Measurements from ENCODE around the gene FBXW11. TPM values are rescaled to one million over a fixed set of nuclear protein-coding genes. Genes with fewer than 3 reads are reported as not detected.

FBXW11 gene
- total and polyA plus RNA-seq, 10 donors: 7.5 to 72.1 (median 54.7) TPM

DNA sequence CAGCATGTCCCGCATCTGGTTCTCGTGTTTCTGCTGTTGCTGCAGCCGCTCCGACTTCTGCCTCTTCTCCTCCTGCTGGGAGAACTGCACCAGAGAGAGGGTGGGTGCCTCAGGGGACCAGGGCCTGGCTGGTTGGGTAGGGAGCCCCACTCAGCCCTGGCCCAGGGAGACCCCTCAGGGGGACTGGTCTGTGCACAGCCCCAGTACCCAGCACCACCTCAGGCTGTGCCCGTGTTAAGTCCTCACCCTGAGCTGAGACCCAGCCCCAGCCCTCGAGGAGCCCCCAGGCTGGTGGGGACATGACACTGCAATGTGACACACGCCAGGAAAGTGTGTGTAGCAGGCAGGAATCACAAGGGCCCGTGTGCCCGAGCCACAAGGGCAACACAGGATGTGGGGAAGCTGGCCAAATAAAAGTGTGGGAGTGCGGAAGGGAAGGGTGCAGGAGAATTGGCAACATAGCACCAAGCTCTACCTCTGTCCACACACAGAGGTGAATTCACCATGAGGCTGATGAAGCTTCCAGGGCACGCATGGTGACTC is 48.2 kb upstream of the FBXW11 start:
- DNase-seq: peak; percentile 68
- 82 to 90% (median 90%) methylated on average over 8 to 11 of the region's 11 CpGs for WGBS, 5 donors
- TF ChIP-seq POLR2AphosphoS5 (IDR thresholded peaks at IDR 0.05) (peak; percentile 17 to 65 (median 37)), CTCF (IDR thresholded peaks at IDR 0.05 in 8 of 11, conservative IDR thresholded peaks at IDR 0.05 in 3 of 11) (no peak), POLR2A (IDR thresholded peaks at IDR 0.05) (no peak)
- H3K27ac ChIP-seq: no peak overlapping the region
- no peaks in the 10 kb centered on the region for H3K9me3 ChIP-seq
- intact Hi-C loops (cut with DNase I; ENCODE audit: low total_unique reads): no loop called here
- H3K27me3 ChIP-seq (replicated peaks in 1 of 7): no peaks in the 10 kb centered on the region
- peaks cover 7 to 100% (median 94%) of the 10 kb centered on the region in 6 donors for H3K36me3 ChIP-seq
- peaks cover 0 to 13% (median 0%) of the 10 kb centered on the region in 6 donors for H3K4me1 ChIP-seq
- no peak overlapping the region for H3K4me3 ChIP-seq

DNA sequence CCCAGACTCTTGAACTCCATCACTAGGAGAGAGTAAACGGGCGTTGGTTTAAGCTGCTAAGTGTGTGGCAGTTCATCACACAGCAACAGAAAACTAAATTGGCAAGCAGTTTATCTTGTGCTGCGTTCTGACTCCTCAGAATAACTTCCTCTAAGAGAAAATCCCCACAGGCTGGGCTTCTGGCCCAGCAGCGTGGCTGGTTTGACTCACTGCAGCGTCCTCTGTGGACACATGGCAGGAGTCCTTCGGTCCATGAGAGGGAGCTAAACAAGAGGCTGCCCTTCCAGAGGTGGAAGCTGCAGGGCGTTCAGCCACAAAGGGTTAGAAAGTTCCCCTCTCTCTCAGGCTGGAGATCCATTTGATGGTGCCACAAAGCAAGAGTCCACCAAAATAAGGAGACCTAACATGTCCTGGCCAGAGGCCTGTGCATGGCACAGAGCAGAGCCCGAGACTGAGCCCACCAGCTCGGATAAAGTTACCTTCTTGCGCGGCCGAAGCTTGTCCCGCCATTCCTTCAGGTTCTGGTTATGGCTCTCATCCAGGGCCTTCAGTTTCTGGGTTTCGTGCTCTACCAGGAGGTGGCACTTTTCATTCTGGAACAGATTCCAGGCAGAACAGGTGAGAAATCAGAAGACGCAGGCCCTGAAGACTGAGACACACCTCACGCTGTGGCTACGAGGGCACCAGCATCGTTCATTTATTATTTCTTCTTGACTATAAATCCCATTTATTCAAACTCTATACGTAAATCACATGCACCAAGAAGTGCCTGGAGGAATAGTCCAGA is 46.2 kb upstream of the FBXW11 start:
- Histone ChIP-seq H3K27ac (peak overlapping the region in 6 of 8 donors; percentile 9 to 41 (median 29)), H3K36me3 (peaks cover 7 to 100% (median 90%) of the 10 kb centered on the region in 6 donors)
- intact Hi-C loops (cut with DNase I; ENCODE audit: low total_unique reads): no loop called here

GRCh38 chr5:172051643-172052339 is 45.4 kb upstream of the FBXW11 start:
- peaks cover 0 to 23% (median 0%) of the 10 kb centered on the region in 6 donors for H3K4me1 ChIP-seq
- peak overlapping the region in 5 of 8 donors; percentile 9 to 36 (median 22) for H3K27ac ChIP-seq
- no peak for TF ChIP-seq POLR2A (IDR thresholded peaks at IDR 0.05)
- no peak for TF ChIP-seq CTCF (IDR thresholded peaks at IDR 0.05 in 8 of 11, conservative IDR thresholded peaks at IDR 0.05 in 3 of 11)
- no peak for TF ChIP-seq POLR2AphosphoS5 (IDR thresholded peaks at IDR 0.05)
- no peaks in the 10 kb centered on the region for H3K9me3 ChIP-seq
- DNase-seq: no peak
- 83 to 88% (median 86%) methylated on average over 16 of the region's 16 CpGs for WGBS, 5 donors
- H3K27me3 ChIP-seq (replicated peaks in 1 of 7): no peaks in the 10 kb centered on the region
- peaks cover 7 to 100% (median 91%) of the 10 kb centered on the region in 6 donors for H3K36me3 ChIP-seq
- H3K4me3 ChIP-seq: no peak overlapping the region
- intact Hi-C loops (cut with DNase I; ENCODE audit: low total_unique reads): no loop called here

More for the DNA sequence above, 46.2 kb upstream of the FBXW11 start:
- no peak for DNase-seq
- WGBS, 5 donors: 83 to 93% (median 90%) methylated on average over 17 to 19 of the region's 19 CpGs
- H3K4me1 ChIP-seq: peaks cover 0 to 16% (median 0%) of the 10 kb centered on the region in 6 donors
- no peaks in the 10 kb centered on the region for H3K27me3 ChIP-seq (replicated peaks in 1 of 7)
- TF ChIP-seq CTCF (IDR thresholded peaks at IDR 0.05 in 8 of 11, conservative IDR thresholded peaks at IDR 0.05 in 3 of 11) (no peak), POLR2AphosphoS5 (IDR thresholded peaks at IDR 0.05) (no peak), POLR2A (IDR thresholded peaks at IDR 0.05) (no peak)
- no peak overlapping the region for H3K4me3 ChIP-seq
- H3K9me3 ChIP-seq: no peaks in the 10 kb centered on the region

Measured in spleen (tissue), 11 donors.